ENCODE data around the gene TMEM125. TPM values are rescaled to one million over a fixed set of nuclear protein-coding genes. Genes with fewer than 3 reads are reported as not detected.
A peak's percentile ranks its signal among the peaks of the same experiment; 100 is the strongest.

TMEM125 gene
- total and polyA plus RNA-seq, 2 experiments from 2014 or later, result 28.7 to 43.1 TPM

DNA sequence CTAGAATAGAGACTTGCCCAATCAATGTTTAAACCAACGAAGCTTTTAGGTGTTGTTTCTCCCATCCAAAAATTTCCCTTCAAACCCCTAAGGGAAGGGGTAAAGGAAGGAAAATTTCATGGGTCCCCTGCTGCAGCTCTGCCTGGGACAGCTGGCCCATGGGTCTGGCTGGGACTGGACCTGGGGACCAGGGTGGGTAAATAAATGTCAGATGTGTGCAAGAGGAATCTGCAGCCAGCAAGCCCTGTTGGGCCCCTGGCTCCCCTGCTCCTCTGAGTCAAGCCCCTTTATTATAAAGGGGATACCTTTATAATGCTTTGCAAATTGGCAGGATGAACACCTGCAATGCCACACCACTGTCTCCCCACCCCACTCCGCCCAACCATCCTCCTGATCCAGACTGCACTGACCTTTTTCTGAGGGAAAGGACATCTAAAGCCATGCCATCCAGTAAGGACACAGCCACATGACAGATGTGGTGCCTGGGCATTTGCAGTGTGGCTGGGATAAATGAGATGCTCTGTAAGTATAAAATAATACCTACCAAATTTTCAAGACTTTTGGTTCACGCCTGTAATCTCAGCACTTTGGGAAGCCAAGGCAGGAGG, 1.9 kb upstream of the TMEM125 start:
- no peak for TF ChIP-seq EZH2phosphoT487 (IDR thresholded peaks at IDR 0.05; ENCODE audit: low read depth, severe bottlenecking, unreplicated experiment)
- TF ChIP-seq CTCF (IDR thresholded peaks at IDR 0.05; ENCODE audit: poor library complexity), result no peak
- no peak for TF ChIP-seq EZH2 (IDR thresholded peaks at IDR 0.05; ENCODE audit: borderline replicate concordance)
- peaks cover 5% of the 10 kb centered on the region for H3K79me2 ChIP-seq

GRCh38 chr1:43270421-43271095, 775 bp downstream of the TMEM125 start:
- Histone ChIP-seq H3K36me3 (replicated peaks; ENCODE audit: insufficient read depth, low read depth) (no peaks in the 10 kb centered on the region), H3K9me3 (ENCODE audit: low read depth) (no peaks in the 10 kb centered on the region), H3K9me2 (replicated peaks; ENCODE audit: insufficient read depth) (no peaks in the 10 kb centered on the region), H4K20me1 (ENCODE audit: insufficient read depth, poor library complexity, severe bottlenecking) (no peaks in the 10 kb centered on the region), H3K4me1 (ENCODE audit: insufficient read depth) (peaks cover 12% of the 10 kb centered on the region), H2AFZ (peak overlapping the region; percentile 44), H3K4me3 (peak overlapping the region; percentile 4), H3K27me3 (no peaks in the 10 kb centered on the region), H3K27ac (peak overlapping the region; percentile 92), H3K79me2 (peaks cover 5% of the 10 kb centered on the region), H3K4me2 (peak overlapping the region; percentile 81)
- 5% methylated on average over 24 of the region's 29 CpGs for WGBS (ENCODE audit: low lambda C conversion rate, missing lambda C conversion rate)
- TF ChIP-seq EZH2 (IDR thresholded peaks at IDR 0.05; ENCODE audit: borderline replicate concordance) (no peak), EZH2phosphoT487 (IDR thresholded peaks at IDR 0.05; ENCODE audit: low read depth, severe bottlenecking, unreplicated experiment) (no peak), CTCF (IDR thresholded peaks at IDR 0.05; ENCODE audit: poor library complexity) (no peak)
- peak; percentile 91 for DNase-seq (ENCODE audit: low spot score)

More for the DNA sequence above, 1.9 kb upstream of the TMEM125 start:
- Histone ChIP-seq H3K36me3 (replicated peaks; ENCODE audit: insufficient read depth, low read depth) (no peaks in the 10 kb centered on the region), H3K27ac (peak overlapping the region; percentile 39), H3K4me3 (no peak overlapping the region), H3K4me1 (ENCODE audit: insufficient read depth) (peaks cover 12% of the 10 kb centered on the region), H4K20me1 (ENCODE audit: insufficient read depth, poor library complexity, severe bottlenecking) (no peaks in the 10 kb centered on the region), H3K27me3 (no peaks in the 10 kb centered on the region), H2AFZ (no peak overlapping the region), H3K9me2 (replicated peaks; ENCODE audit: insufficient read depth) (no peaks in the 10 kb centered on the region), H3K9me3 (ENCODE audit: low read depth) (peaks cover 5% of the 10 kb centered on the region), H3K4me2 (no peak overlapping the region)
- no peak for DNase-seq (ENCODE audit: low spot score)
- WGBS (ENCODE audit: low lambda C conversion rate, missing lambda C conversion rate), result 87% methylated on average over 3 of the region's 3 CpGs

- no peaks in the 10 kb centered on the region for H3K9me2 ChIP-seq (replicated peaks; ENCODE audit: insufficient read depth)
- DNase-seq (ENCODE audit: low spot score), result no peak
- TF ChIP-seq CTCF (IDR thresholded peaks at IDR 0.05; ENCODE audit: poor library complexity) (no peak), EZH2phosphoT487 (IDR thresholded peaks at IDR 0.05; ENCODE audit: low read depth, severe bottlenecking, unreplicated experiment) (no peak), EZH2 (IDR thresholded peaks at IDR 0.05; ENCODE audit: borderline replicate concordance) (no peak)
- 59% methylated on average over 12 of the region's 12 CpGs for WGBS (ENCODE audit: low lambda C conversion rate, missing lambda C conversion rate)
- no peaks in the 10 kb centered on the region for H4K20me1 ChIP-seq (ENCODE audit: insufficient read depth, poor library complexity, severe bottlenecking)
- no peaks in the 10 kb centered on the region for H3K36me3 ChIP-seq (replicated peaks; ENCODE audit: insufficient read depth, low read depth)
- H3K27ac ChIP-seq, result peak overlapping the region; percentile 92
- peaks cover 16% of the 10 kb centered on the region for H3K4me1 ChIP-seq (ENCODE audit: insufficient read depth)
- peak overlapping the region; percentile 44 for H2AFZ ChIP-seq
- H3K27me3 ChIP-seq, result no peaks in the 10 kb centered on the region
- peaks cover 5% of the 10 kb centered on the region for H3K79me2 ChIP-seq
- H3K9me3 ChIP-seq (ENCODE audit: low read depth), result no peaks in the 10 kb centered on the region
- H3K4me2 ChIP-seq, result peak overlapping the region; percentile 81
- H3K4me3 ChIP-seq, result peak overlapping the region; percentile 4
These were observed 1.7 kb downstream of the TMEM125 start for GRCh38 chr1:43271186-43272118.

All from hepatocyte (in vitro differentiated cells).